Neuronal stem cell (in vitro differentiated cells): ENCODE measurements around the gene RASAL2.

Experiments
- DNase-seq: peaks from one replicate; pipeline ENCODE4 v3.0.0-alpha.2; 2013; ENCODE audit warnings: low spot score
- H2AFZ ChIP-seq: one replicate; pipeline ENCODE4 v1.6.1; 2013; ENCODE audit warnings: mild to moderate bottlenecking, low read length, inconsistent platforms
- H2AK5ac ChIP-seq: 2 replicates; pipeline ENCODE4 v1.6.1; 2013; ENCODE audit warnings: low read depth, mild to moderate bottlenecking, inconsistent platforms, low read length, moderate library complexity, mixed read lengths
- H2BK120ac ChIP-seq: 2 replicates; pipeline ENCODE4 v1.6.1; 2013; ENCODE audit warnings: low read depth, mild to moderate bottlenecking, inconsistent platforms, low read length, moderate library complexity, mixed read lengths
- H2BK12ac ChIP-seq: one replicate; pipeline ENCODE4 v1.6.1; 2013; ENCODE audit warnings: low read length, inconsistent platforms
- H2BK15ac ChIP-seq: 2 replicates; pipeline ENCODE4 v1.6.1; 2013; ENCODE audit warnings: mild to moderate bottlenecking, low read length, inconsistent platforms, mixed read lengths
- H2BK5ac ChIP-seq: one replicate; pipeline ENCODE4 v1.6.1; 2013; ENCODE audit warnings: inconsistent platforms, mild to moderate bottlenecking, low read length, moderate library complexity
- H3K14ac ChIP-seq: one replicate; pipeline ENCODE4 v1.6.1; 2013; ENCODE audit warnings: low read length, inconsistent platforms
- H3K18ac ChIP-seq: 2 replicates; pipeline ENCODE4 v1.6.1; 2013; ENCODE audit warnings: low read length, inconsistent platforms
- H3K23ac ChIP-seq: 2 replicates; pipeline ENCODE4 v1.6.1; 2013; ENCODE audit warnings: low read depth, mild to moderate bottlenecking, mixed read lengths, low read length, inconsistent platforms; ENCODE audit not compliant: poor library complexity
- H3K27ac ChIP-seq: replicated peaks from 3 replicates; pipeline ENCODE4 v1.5.1; 2013; ENCODE audit warnings: low read length, inconsistent platforms
- H3K27me3 ChIP-seq, 3 experiments: 2 replicates each; pipeline ENCODE4 v1.6.1; 2013; ENCODE audit warnings: low read length in 3 of 3, mild to moderate bottlenecking in 2 of 3, inconsistent platforms in 1 of 3, low read depth in 1 of 3, mixed read lengths in 1 of 3, moderate library complexity in 1 of 3; ENCODE audit not compliant: control insufficient read depth in 3 of 3, insufficient read depth in 3 of 3
- H3K36me3 ChIP-seq, 2 donors: replicated peaks in 1 of 2; 2 replicates each; pipeline ENCODE4 v1.6.1; 2013; ENCODE audit warnings: low read length in 2 of 2; ENCODE audit not compliant: control insufficient read depth in 2 of 2, insufficient read depth in 2 of 2
- H3K4ac ChIP-seq: 2 replicates; pipeline ENCODE4 v1.6.1; 2013; ENCODE audit warnings: inconsistent platforms, mild to moderate bottlenecking, low read length, moderate library complexity
- H3K4me1 ChIP-seq, 2 donors: 1 replicate in 1 of 2; 2 replicates in 1 of 2; pipeline ENCODE4 v1.6.1; 2013; ENCODE audit warnings: low read length in 2 of 2, low read depth in 1 of 2; ENCODE audit not compliant: control insufficient read depth in 2 of 2, insufficient read depth in 1 of 2
- H3K4me2 ChIP-seq: one replicate; pipeline ENCODE4 v1.6.1; 2013; ENCODE audit warnings: mild to moderate bottlenecking, low read length, inconsistent platforms; ENCODE audit not compliant: insufficient read depth, poor library complexity, severe bottlenecking
- H3K4me3 ChIP-seq, 2 donors: 2 replicates each; pipeline ENCODE4 v1.5.1; 2013; ENCODE audit warnings: low read length in 2 of 2, mild to moderate bottlenecking in 2 of 2, inconsistent platforms in 1 of 2, moderate library complexity in 1 of 2
- H3K79me1 ChIP-seq: one replicate; pipeline ENCODE4 v1.6.1; 2013; ENCODE audit warnings: low read depth, mild to moderate bottlenecking, inconsistent platforms, low read length, moderate library complexity
- H3K9ac ChIP-seq: one replicate; pipeline ENCODE4 v1.6.1; 2013; ENCODE audit warnings: mild to moderate bottlenecking, low read depth, low read length, inconsistent platforms; ENCODE audit not compliant: poor library complexity
- H3K9me3 ChIP-seq, 2 donors: replicated peaks in 1 of 2; 2 replicates each; pipeline versions ENCODE3 to v1.6.1; 2013; ENCODE audit warnings: low read length in 2 of 2, mild to moderate bottlenecking in 2 of 2, inconsistent platforms in 1 of 2, low read depth in 1 of 2, mixed read lengths in 1 of 2, moderate library complexity in 1 of 2; ENCODE audit not compliant: control insufficient read depth in 2 of 2, insufficient read depth in 1 of 2
- H4K8ac ChIP-seq: one replicate; pipeline ENCODE4 v1.6.1; 2013; ENCODE audit warnings: low read depth, mild to moderate bottlenecking, inconsistent platforms, low read length, moderate library complexity
- H4K91ac ChIP-seq: one replicate; pipeline ENCODE4 v1.6.1; 2013; ENCODE audit warnings: low read length, low read depth, mild to moderate bottlenecking, inconsistent platforms; ENCODE audit not compliant: poor library complexity
- WGBS, 2 donors: extraction: QIAGEN DNeasy Blood & Tissue Kit; methylation state at CpG; one replicate each; pipeline ENCODE4 v1.1.7; 2013; ENCODE audit warnings: missing lambda C conversion rate in 2 of 2, mixed read lengths in 1 of 2; ENCODE audit not compliant: insufficient read length in 2 of 2, insufficient replicate concordance in 1 of 2; ENCODE audit errors: extremely low coverage in 2 of 2; 5-methylcytosine and 5-hydroxymethylcytosine counted together

RASAL2 gene

DNA sequence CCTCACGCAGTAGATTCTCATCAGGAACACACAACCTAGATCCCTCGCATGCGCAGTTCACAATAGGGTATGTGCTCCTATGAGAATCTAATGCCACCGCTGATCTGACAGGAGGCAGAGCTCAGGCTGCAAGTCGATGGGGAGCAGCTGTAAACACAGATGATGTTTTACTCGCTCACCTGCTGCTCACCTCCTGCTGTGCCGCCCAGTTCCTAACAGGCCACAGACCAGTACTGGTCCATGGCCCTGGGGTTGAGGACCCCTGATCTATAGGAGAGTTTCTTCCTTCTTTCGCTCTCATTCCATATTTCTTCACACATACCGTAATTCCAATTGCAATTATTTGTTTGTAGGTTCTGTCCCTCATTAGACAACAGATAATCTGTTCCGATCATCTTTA, 299.5 kb downstream of the RASAL2 start:
- no peak overlapping the region for H3K27ac ChIP-seq
- WGBS, 2 donors: no CpG with 5 or more reads among the region's 10 CpGs

DNA sequence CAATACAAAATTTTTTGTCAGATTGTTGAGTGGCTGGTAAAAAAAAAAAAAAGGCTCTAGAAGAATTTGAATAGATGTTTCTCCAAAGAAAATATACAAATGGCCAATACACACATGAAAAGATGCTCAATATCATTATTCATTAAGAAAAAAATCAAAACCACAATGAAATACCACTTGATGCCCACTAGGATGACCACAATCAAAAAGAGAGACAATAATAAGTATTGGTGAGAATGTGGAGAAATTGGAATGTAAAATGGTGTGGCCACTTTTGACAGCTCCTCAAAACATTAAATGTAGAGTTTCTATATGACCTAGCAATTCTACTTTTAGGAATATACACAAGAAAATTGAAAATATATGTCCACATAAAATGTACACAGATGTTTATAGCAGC, 302.9 kb downstream of the RASAL2 start:
- Histone ChIP-seq H3K79me1 (no peaks in the 10 kb centered on the region), H2BK15ac (no peak overlapping the region), H3K4ac (no peak overlapping the region), H3K9me3 (no peaks in the 10 kb centered on the region), H4K91ac (no peak overlapping the region), H3K14ac (no peak overlapping the region), H3K27me3 (no peaks in the 10 kb centered on the region), H3K36me3 (peaks cover 0 to 3% of the 10 kb centered on the region in 2 donors), H4K8ac (no peak overlapping the region), H2AFZ (no peak overlapping the region), H2BK120ac (no peak overlapping the region), H2AK5ac (no peak overlapping the region), H3K4me3 (no peak overlapping the region), H3K27ac (no peak overlapping the region), H3K4me2 (no peak overlapping the region), H3K23ac (no peak overlapping the region), H3K18ac (no peak overlapping the region), H2BK5ac (no peak overlapping the region), H3K9ac (no peak overlapping the region), H3K4me1 (peaks cover 0 to 16% of the 10 kb centered on the region in 2 donors), H2BK12ac (no peak overlapping the region)
- no peak for DNase-seq

More for the DNA sequence above, 299.5 kb downstream of the RASAL2 start:
- Histone ChIP-seq H4K8ac (no peak overlapping the region), H3K4me1 (peaks cover 0 to 26% of the 10 kb centered on the region in 2 donors), H3K4me2 (no peak overlapping the region), H2AFZ (no peak overlapping the region), H3K23ac (no peak overlapping the region), H2BK12ac (no peak overlapping the region), H3K18ac (no peak overlapping the region), H2BK15ac (no peak overlapping the region), H3K4me3 (no peak overlapping the region), H3K9me3 (no peaks in the 10 kb centered on the region), H3K4ac (no peak overlapping the region), H3K9ac (no peak overlapping the region), H3K27me3 (no peaks in the 10 kb centered on the region), H3K36me3 (peaks cover 0 to 8% of the 10 kb centered on the region in 2 donors), H2BK120ac (no peak overlapping the region), H3K14ac (no peak overlapping the region), H3K79me1 (no peaks in the 10 kb centered on the region), H2AK5ac (no peak overlapping the region), H4K91ac (no peak overlapping the region), H2BK5ac (no peak overlapping the region)
- DNase-seq: no peak

DNA sequence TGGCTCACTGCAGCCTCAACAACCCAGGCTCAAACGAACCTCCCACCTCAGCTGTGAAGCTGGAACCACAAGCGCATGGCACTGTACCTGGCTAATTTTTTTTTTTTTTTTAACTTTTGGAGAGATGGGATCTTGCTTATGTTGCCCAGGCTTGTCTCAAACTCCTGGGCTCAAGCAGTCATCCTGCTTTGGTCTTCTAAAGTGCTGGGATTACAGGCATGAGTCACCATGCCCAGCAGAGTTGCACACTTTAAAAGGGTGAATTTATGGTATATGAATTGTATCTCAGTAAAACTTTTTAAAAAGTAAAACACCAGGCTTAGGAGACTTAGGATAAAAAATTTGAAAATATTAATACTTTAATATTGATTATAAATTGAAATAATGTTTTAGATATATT, 303.8 kb downstream of the RASAL2 start:
- Histone ChIP-seq H2BK15ac (no peak overlapping the region), H3K36me3 (peaks cover 0 to 3% of the 10 kb centered on the region in 2 donors), H4K8ac (no peak overlapping the region), H2BK120ac (no peak overlapping the region), H2AFZ (no peak overlapping the region), H3K4me3 (no peak overlapping the region), H2BK5ac (no peak overlapping the region), H4K91ac (no peak overlapping the region), H3K9me3 (no peaks in the 10 kb centered on the region), H3K4me2 (no peak overlapping the region), H3K23ac (no peak overlapping the region), H3K4ac (no peak overlapping the region), H3K9ac (no peak overlapping the region), H3K4me1 (peaks cover 0 to 16% of the 10 kb centered on the region in 2 donors), H2BK12ac (no peak overlapping the region), H2AK5ac (no peak overlapping the region), H3K27ac (no peak overlapping the region), H3K27me3 (no peaks in the 10 kb centered on the region), H3K14ac (no peak overlapping the region), H3K79me1 (no peaks in the 10 kb centered on the region), H3K18ac (no peak overlapping the region)
- no peak for DNase-seq
- no CpG with 5 or more reads among the region's 2 CpGs for WGBS, 2 donors

DNA sequence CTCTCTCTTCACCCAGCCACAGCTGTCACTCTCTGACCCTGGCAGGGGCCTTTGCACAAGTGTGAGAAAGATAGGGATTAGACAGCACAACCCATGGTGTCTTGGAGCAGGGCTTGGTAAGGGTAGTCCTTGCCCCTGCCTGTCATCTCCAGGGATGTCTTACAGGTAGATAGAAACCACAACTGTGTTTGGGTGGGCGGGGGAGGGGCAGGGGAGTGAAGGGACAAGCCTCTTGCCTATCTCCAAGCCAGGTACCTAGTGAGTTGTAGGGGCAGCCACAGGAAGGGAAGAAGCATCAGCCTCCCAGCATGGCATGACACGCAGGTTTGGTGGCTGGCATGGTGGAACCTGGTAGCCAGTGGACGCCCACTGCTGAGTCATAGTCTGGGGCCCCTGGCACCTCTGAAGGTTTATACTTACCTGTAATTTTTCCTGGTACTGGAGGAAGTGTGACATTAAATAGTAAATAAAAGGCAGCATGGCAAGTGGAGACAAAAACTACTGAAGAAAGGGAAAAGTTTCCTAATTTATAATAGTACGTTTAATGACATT, 305.3 kb downstream of the RASAL2 start:
- Histone ChIP-seq H3K23ac (no peak overlapping the region), H2BK120ac (no peak overlapping the region), H3K27ac (no peak overlapping the region), H2AFZ (no peak overlapping the region), H2BK5ac (no peak overlapping the region), H3K14ac (no peak overlapping the region), H2BK12ac (no peak overlapping the region), H4K91ac (no peak overlapping the region), H3K18ac (no peak overlapping the region), H3K27me3 (no peaks in the 10 kb centered on the region), H3K4me1 (peaks cover 0 to 10% of the 10 kb centered on the region in 2 donors), H3K4ac (no peak overlapping the region), H2BK15ac (no peak overlapping the region), H3K9me3 (no peaks in the 10 kb centered on the region), H3K36me3 (no peaks in the 10 kb centered on the region), H3K4me3 (no peak overlapping the region), H2AK5ac (no peak overlapping the region), H4K8ac (no peak overlapping the region), H3K79me1 (no peaks in the 10 kb centered on the region), H3K9ac (no peak overlapping the region), H3K4me2 (no peak overlapping the region)
- WGBS, 2 donors: no CpG with 5 or more reads among the region's 4 CpGs
- DNase-seq: no peak
